ENCODE results near the gene BARX2. TPM values are rescaled to one million over a fixed set of nuclear protein-coding genes. Genes with fewer than 3 reads are reported as not detected.
"Not testable (repeated sequence)": the region's sequence is repeated elsewhere in the genome, so short reads cannot be mapped to it uniquely, and the experiment has no call there.

Gene BARX2, protein sequence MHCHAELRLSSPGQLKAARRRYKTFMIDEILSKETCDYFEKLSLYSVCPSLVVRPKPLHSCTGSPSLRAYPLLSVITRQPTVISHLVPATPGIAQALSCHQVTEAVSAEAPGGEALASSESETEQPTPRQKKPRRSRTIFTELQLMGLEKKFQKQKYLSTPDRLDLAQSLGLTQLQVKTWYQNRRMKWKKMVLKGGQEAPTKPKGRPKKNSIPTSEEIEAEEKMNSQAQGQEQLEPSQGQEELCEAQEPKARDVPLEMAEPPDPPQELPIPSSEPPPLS
- 2.2 TPM for polyA plus RNA-seq (2012; ENCODE audit: missing spikeins)

DNA sequence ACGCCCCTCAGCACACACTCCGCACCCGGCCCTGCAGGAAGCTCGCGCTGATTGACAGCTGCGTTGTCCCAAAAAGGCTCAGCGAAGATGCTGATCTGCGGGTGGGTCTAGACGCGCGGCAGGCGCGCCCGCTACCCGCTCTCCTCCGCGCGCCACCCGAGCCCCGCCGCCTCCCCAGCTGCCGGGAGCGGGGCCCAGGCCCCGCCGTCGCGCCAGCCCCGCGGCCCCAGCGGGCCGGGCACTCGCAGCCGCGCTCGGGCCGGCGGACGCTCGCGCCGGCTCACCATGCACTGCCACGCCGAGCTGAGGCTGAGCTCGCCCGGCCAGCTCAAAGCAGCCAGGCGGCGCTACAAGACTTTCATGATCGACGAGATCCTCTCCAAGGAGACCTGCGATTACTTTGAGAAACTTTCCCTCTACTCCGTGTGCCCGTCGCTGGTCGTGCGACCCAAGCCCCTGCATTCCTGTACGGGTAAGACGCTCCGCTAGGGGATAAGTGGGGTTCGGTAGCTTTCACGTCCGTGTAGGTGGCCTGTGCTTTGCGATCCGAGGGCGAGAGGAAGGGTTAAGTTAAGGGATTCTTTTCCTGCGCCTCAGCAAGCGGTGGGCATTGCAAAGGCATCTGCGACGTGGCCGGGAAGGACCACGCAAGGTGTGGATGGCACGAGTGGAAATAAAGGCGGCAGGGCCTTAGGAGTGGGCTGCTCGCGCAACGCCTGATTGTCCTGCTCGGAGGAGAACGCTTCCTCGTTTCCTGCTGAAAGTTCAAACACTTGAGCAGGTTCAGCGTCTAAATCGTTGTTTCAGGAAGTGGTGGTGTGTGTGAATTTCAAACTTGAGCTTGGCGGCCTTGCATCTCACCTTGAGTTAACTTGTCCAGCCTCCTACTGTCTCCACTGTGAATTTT is at the start of gene BARX2:
Gene BARX2, plus strand, starts transcription at position 98 of the 907 bp plus-strand sequence. Its CDS starts 188 bp downstream, at position 286.
- DNase-seq (ENCODE audit: insufficient read length) (peak; percentile 12), FAIRE-seq (peak; percentile 88)
- TF ChIP-seq TAF1 (IDR thresholded peaks at IDR 0.05; ENCODE audit: borderline replicate concordance, low read depth, low read length): no peak
- TF ChIP-seq POLR2A (IDR thresholded peaks at IDR 0.05; ENCODE audit: low read depth, low read length): no peak
- TF ChIP-seq POLR2AphosphoS5 (IDR thresholded peaks at IDR 0.05; ENCODE audit: low read depth, low read length): no peak

DNA sequence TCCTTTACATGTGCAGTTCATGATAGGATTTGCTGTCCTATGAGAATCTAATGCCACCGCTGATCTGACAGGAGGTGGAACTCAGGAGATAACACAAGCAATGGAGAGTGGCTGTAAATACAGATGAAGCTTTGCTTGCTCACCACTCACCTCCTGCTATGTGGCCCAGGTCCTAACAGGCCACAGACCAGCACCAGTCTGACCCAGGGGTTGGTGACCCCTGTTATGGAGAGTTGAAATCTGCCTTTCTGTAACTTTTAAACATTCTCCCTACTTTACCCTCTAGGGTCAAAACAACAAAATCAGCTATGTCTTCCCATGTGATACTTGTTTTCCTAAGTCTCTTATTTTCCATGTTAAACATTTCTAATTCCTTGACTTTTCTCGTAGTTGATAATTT is 48.7 kb upstream of the BARX2 start:
- DNase-seq (ENCODE audit: insufficient read length) (no peak), FAIRE-seq (peak; percentile 30)
- TF ChIP-seq POLR2A (IDR thresholded peaks at IDR 0.05; ENCODE audit: low read depth, low read length) (no peak), TAF1 (IDR thresholded peaks at IDR 0.05; ENCODE audit: borderline replicate concordance, low read depth, low read length) (no peak), POLR2AphosphoS5 (IDR thresholded peaks at IDR 0.05; ENCODE audit: low read depth, low read length) (no peak)

DNA sequence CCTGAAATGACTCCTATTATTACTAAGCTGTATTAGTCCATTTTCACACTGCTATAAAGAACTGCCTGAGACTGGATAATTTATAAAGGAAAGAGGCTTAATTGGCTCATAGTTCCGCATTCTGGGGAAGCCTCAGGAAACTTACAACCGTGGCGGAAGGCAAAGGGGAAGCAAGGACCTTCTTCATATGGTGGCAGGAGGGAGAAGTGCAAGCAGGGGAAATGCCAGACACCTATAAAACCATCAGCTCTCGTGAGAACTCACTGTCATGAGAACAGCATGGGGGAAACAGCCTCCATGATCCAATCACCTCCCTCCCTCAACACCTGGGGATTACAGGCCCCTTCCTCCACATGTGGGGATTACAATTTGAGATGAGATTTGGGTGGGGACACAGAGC is 47.9 kb upstream of the BARX2 start:
- not testable (repeated sequence) for DNase-seq (ENCODE audit: insufficient read length); FAIRE-seq

DNA sequence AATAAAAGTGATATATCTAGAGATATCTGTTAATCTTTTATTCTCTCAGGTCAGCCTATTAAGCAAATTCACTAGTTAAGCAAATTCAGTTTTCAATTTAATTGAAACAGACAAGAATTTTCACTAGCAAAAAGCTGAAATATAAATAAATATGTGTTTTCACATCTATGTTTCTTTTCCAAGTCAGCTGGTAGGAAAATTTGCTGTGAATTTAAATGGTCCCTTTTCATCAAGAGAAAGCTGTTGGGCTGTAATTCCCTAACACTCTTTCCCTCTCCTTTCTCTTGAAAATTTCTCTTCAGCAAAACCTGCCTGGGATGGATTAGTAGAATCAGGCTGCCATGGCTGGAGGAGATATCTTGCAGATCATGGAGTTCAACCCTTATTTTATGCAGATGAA is 46.9 kb upstream of the BARX2 start:
- no peak for DNase-seq (ENCODE audit: insufficient read length)
- TF ChIP-seq POLR2AphosphoS5 (IDR thresholded peaks at IDR 0.05; ENCODE audit: low read depth, low read length) (no peak), TAF1 (IDR thresholded peaks at IDR 0.05; ENCODE audit: borderline replicate concordance, low read depth, low read length) (no peak), POLR2A (IDR thresholded peaks at IDR 0.05; ENCODE audit: low read depth, low read length) (no peak)
- FAIRE-seq: no peak

DNA sequence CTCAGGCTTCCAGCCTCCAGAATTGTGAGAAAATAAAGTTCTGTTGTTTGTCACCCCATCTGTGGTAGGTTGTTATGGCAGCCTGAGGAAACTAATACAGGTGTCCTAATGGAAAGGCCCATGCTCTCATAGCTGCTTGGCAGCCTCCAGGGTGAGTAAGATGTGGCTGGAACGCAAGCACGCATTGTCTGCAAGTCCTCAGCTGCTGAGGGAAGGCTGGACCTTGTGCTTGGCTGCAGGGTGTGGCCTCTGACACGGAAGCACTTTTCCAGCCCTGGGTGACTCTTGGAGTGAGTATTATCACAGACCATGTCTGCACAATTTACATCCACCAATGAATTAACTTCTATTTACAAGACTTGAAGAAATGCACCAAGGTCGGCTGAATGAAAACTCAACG is 44.4 kb upstream of the BARX2 start:
- no peak for FAIRE-seq
- DNase-seq (ENCODE audit: insufficient read length): no peak
- TF ChIP-seq POLR2A (IDR thresholded peaks at IDR 0.05; ENCODE audit: low read depth, low read length): no peak
- no peak for TF ChIP-seq POLR2AphosphoS5 (IDR thresholded peaks at IDR 0.05; ENCODE audit: low read depth, low read length)
- no peak for TF ChIP-seq TAF1 (IDR thresholded peaks at IDR 0.05; ENCODE audit: borderline replicate concordance, low read depth, low read length)

DNA sequence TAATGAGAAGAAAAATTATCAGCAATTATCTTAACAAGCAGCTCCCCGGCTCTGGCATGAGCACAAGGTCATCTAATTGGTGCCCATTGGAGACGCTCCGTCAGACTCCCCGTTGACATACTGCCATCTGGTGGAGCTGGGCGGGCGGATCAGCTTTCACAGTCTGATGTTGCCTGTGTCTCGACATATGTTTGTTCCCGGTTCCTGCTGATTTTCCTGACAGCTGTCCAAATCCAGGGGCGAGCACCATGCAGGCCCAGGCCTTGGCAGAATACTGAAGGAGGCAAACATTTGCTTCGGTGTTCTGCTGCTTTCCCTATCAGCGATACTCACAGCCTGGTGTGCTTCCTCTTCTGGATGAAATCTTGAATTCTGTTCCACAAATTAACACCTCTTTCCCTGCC is 43.8 kb upstream of the BARX2 start:
- FAIRE-seq (peak; percentile 76), DNase-seq (ENCODE audit: insufficient read length) (peak; percentile 24)
- TF ChIP-seq POLR2A (IDR thresholded peaks at IDR 0.05; ENCODE audit: low read depth, low read length): no peak
- no peak for TF ChIP-seq TAF1 (IDR thresholded peaks at IDR 0.05; ENCODE audit: borderline replicate concordance, low read depth, low read length)

DNA sequence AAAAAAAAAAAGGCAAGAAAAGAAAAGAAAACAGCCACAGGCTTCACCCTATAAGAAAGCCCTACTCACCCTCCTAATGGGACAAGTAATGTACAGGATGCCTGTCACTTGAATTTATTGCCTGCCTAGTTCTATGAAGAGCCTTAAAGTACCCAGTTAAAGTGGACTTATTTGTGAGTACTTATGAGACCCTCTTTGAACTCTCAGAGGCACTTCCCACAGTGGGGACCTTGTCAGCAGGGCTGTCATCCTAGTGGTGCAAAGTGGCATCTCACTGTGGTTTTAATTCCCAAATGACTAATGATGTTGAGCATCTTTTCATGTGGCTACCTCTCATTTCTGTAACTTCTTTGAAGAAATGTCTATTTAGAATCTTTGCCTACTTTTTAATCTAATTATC is 41.8 kb upstream of the BARX2 start:
- DNase-seq (ENCODE audit: insufficient read length): no peak
- TF ChIP-seq POLR2A (IDR thresholded peaks at IDR 0.05; ENCODE audit: low read depth, low read length): no peak
- no peak for TF ChIP-seq POLR2AphosphoS5 (IDR thresholded peaks at IDR 0.05; ENCODE audit: low read depth, low read length)
- no peak for TF ChIP-seq TAF1 (IDR thresholded peaks at IDR 0.05; ENCODE audit: borderline replicate concordance, low read depth, low read length)
- no peak for FAIRE-seq

DNA sequence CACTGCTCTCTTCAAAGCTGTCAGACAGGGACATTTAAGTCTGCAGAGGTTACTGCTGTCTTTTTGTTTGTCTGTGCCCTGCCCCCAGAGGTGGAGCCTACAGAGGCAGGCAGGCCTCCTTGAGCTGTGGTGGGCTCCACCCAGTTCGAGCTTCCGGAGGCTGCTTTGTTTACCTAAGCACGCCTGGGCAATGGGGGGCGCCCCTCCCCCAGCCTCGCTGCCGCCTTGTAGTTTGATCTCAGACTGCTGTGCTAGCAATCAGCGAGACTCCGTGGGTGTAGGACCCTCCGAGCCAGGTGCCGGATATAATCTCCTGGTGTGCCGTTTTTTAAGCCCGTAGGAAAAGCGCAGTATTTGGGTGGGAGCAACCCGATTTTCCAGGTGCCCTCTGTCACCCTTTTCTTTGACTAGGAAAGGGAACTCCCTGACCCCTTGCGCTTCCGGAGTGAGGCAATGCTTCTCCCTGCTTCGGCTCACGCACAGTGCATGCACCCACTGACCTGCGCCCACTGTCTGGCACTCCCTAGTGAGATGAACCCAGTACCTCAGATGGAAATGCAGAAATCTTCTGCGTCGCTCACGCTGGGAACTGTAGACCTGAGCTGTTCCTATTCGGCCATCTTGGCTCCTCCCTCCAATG is 31.2 kb upstream of the BARX2 start:
- DNase-seq (ENCODE audit: insufficient read length); FAIRE-seq: not testable (repeated sequence)

DNA sequence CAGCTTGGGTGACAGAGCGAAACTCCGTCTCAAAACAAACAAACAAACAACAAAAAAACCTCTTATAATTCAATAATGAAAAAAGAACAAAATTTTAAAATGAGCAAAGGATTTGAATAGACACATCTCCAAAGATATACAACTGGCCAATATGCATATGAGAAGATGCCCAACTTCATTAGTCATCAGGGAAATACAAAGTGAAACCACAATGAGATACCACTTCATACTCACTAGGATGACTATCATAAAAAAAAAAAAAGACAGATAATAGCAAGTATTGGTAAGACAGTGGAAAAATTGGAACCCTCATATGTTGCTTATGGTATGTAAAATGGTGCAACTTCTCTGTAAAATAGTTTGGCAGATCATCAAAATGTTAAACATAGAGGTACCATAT is 28.7 kb upstream of the BARX2 start:
- no peak for DNase-seq (ENCODE audit: insufficient read length)
- FAIRE-seq: no peak
- TF ChIP-seq POLR2AphosphoS5 (IDR thresholded peaks at IDR 0.05; ENCODE audit: low read depth, low read length): no peak
- TF ChIP-seq POLR2A (IDR thresholded peaks at IDR 0.05; ENCODE audit: low read depth, low read length): no peak
- no peak for TF ChIP-seq TAF1 (IDR thresholded peaks at IDR 0.05; ENCODE audit: borderline replicate concordance, low read depth, low read length)

DNA sequence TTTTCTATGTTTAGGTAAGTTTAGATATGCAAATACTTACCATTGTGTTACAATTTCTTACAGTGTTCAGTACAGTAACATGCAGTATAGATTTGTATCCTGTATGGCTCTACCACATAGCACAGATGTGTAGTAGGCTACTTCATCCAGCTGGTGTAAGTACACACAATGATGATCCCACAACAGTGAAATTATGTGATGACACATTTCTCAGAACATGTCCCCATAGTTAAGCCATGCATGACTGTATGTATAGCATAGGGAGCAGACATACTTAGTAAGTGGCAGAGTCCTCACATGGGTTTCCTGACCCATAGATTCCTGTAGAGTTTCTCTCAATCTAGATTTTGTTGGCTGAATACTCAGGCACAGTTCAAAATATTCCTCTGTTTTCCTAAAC is 26.8 kb upstream of the BARX2 start:
- FAIRE-seq (no peak), DNase-seq (ENCODE audit: insufficient read length) (no peak)
- TF ChIP-seq POLR2AphosphoS5 (IDR thresholded peaks at IDR 0.05; ENCODE audit: low read depth, low read length): no peak
- TF ChIP-seq POLR2A (IDR thresholded peaks at IDR 0.05; ENCODE audit: low read depth, low read length): no peak
- no peak for TF ChIP-seq TAF1 (IDR thresholded peaks at IDR 0.05; ENCODE audit: borderline replicate concordance, low read depth, low read length)

DNA sequence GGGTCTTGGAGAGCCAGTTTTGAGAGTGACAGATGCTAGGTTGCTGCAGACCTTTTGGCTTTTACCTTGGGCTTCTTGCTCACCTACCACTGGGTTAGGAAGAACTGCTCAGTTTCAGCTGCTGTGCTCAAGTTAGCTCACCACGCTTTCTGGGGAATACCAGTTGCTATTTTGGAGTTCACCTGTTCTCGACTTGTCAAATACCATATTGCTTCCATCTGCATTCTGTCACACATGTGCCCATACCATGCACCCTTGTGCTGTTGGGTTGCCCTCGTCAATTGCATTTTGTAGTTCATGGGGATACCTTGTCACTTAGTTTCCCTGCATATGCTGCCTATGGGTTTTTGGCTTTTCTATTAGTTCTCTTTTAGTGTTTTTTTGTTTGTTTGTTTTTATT is 23.0 kb upstream of the BARX2 start:
- no peak for TF ChIP-seq POLR2AphosphoS5 (IDR thresholded peaks at IDR 0.05; ENCODE audit: low read depth, low read length)
- no peak for TF ChIP-seq POLR2A (IDR thresholded peaks at IDR 0.05; ENCODE audit: low read depth, low read length)
- no peak for TF ChIP-seq TAF1 (IDR thresholded peaks at IDR 0.05; ENCODE audit: borderline replicate concordance, low read depth, low read length)
- peak; percentile 58 for FAIRE-seq

DNA sequence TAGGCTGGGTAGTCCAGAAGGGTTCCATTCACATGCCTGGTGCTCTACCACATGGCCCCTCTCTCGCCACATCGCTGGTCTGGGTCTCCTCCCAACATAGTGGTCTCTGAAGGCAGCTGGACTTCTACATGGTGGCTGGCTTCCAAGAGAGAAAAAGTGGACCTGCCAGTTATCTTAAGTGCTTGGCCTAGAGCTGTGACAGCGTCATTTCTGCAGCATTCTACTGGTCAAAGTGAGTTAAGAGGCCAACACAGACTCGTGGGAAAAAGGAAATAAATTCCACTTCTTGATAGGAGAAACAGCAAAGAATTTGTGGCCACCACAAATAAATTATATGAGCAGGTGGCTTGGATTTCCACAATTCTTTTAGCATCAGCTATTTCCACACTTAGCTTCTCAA is 21.0 kb upstream of the BARX2 start:
- FAIRE-seq (no peak), DNase-seq (ENCODE audit: insufficient read length) (no peak)
- TF ChIP-seq POLR2AphosphoS5 (IDR thresholded peaks at IDR 0.05; ENCODE audit: low read depth, low read length) (no peak), POLR2A (IDR thresholded peaks at IDR 0.05; ENCODE audit: low read depth, low read length) (no peak)

More for the DNA sequence above, 23.0 kb upstream of the BARX2 start:
- no peak for DNase-seq (ENCODE audit: insufficient read length)

All from GM12892 (cell line).